Pons (tissue), 1 donor: ENCODE measurements around the gene WIPF3.
"Not testable (repeated sequence)": the region's sequence is repeated elsewhere in the genome, so short reads cannot be mapped to it uniquely, and the experiment has no call there.

ENCODE experiments used
- DNase-seq: peaks from one replicate; pipeline ENCODE4 v3.0.0-alpha.2; 2016; ENCODE audit warnings: low spot score

Gene WIPF3

DNA sequence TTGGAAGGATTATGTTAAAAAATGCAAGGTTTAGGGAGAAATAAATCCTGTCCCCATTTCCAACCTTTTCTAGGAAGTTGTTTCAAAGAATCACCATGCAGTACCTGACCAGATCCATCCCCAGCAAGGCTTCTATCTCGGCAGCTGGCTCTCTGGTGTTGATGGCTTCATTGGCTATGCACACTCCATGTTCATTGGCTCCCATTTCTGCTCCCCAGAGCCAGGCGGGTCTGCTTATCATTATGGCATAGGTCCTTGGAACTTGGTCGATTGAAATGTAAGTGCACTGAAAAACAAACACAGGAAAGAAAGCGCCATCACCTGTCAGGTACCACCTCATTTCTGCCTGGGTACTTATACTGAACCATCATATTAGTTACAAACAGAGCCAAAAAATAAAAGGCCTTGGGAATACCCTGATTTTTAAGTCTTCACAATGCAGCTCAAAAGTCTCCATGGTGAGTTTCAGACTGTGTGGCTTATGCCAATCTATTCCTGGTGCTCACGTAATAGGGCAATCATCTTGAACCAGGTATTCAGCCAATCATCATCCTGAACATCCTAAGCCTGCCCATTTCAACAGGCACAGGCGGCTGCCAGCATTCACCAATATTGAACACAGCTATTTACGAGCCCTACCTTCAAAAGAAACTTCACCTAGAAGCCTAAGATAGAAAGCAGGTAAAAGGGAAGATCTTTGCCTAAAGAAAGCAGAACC is 148.9 kb downstream of the WIPF3 start:
- no peak for DNase-seq

DNA sequence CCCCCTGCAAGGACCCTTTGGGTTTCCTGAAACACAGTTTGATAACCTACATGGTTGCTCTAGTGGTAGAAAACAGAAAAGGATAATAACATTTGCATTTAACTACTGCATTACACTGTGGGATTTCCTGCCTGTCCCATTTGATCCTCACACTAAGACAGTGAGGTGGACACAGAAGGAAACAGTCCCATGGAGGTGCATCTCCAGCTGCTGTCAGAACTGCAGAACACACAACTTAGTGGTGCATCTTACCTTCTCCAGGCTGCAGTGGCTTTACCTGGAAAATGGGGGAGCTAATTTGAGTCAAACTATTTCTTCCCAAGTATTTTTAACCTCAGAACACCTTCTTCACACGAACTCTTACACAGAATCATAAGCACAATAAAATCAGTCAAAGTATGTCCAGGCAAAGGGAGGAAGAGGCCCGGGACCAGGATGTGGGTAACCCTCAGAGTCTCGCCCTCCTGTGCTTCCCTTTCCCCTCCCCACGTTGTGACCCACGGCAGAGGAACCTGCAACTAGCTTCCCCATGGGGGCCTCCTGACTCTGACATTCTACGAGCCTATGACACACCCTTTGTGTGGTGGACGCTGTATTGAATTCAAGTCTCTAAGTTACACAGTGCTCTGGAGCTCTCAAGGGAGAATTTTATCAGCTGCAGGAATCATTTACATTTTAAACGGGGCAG is 149.6 kb downstream of the WIPF3 start:
- no peak for DNase-seq

DNA sequence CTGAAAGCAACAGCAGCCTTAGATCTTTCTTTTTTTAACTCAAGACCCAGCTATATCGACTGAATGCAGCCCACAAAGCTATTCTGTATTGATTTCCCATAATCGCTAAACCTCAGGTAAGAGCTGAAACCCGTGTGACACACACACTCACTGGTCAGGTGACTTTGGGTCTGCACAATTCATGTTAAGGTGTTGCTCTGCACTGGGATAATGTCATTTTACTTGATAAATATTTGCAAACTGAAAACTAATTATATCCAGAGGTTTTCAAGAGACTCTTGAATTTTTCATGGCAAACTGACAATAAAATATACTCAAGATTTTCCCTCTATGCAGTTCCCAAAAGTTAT is 150.2 kb downstream of the WIPF3 start:
- no peak for DNase-seq

DNA sequence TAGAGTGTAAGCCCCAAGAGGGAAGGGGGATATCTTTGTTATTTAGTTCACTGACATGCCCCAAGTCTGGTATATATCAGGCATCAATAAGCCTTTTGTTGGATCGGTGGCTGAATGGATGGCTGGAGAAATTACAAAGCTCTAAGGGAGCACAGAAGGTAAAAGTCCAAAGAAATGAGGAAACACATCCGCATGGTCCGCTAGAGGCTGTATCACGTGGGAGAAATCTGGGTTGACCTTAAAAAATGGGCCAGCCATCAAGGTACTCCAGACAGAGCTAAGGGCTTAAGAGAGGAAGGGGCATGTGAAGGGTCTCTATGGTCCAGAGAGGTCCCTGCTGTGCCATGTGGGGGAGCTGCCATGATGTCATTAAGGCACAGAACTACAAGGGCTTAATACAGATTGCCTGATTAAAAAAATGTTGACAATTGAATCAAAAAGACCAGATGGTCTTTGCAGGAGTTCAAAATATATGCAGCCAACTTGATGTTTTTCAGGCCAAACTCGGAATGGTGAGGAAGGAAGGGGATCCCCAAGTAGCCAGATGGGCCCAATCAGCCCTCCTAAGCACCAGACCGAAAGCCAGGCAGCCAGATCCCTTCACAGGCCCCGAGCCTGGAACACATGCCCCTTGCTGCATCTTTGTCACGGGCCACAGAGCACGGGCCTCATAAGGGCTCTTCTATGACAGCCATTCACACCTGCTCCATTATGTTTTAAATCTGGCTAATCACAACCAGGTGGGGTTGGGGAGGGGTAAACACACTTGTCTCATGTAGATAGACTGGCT is 151.4 kb downstream of the WIPF3 start:
- DNase-seq, result no peak

DNA sequence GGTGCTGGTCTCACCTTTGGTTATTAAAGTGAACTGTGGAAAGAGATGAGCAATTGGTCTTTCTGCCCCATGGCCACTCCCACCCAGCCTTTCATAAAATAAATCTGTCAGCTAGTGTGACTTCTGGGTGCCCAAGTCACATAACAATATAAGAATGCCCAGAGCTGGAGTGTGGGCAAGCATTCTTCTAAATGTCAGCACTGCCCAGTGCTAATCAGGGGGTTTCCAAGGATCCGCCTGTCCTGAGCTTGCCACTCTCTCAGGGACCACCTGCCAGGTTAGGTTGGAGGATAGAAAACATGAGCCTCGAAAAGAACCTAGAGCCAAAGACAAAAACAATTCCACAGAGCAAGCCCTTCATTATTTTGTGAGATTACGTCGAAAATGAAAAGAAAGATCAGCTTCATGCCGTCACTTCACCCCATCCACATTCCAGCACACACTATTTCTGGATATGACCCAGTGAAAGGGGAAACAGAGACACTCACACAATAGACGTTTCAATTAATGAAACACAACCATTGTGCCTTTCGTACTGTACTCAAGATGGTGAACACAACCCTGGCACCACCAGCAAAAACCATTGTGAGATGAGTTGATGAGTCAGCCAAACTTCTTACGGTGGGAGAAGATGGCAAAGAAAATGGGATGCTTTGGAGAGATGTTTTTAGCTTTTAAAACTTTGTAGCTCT is 152.5 kb downstream of the WIPF3 start:
- DNase-seq, result no peak

DNA sequence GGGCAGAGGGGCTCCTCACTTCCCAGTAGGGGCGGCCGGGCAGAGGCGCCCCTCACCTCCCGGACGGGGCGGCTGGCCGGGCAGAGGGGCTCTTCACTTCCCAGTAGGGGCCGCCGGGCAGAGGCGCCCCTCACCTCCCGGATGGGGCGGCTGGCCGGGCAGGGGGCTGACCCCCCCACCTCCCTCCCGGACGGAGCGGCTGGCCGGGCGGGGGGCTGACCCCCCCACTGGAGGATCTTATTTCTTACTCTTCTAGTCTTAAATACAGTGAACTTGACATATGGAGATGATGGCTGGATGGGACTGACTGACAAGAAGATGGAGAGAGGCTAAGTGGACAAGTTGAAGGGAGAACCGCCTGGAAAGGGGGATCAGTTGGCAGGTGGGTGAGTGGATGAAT is 155.3 kb downstream of the WIPF3 start:
- not testable (repeated sequence) for DNase-seq

DNA sequence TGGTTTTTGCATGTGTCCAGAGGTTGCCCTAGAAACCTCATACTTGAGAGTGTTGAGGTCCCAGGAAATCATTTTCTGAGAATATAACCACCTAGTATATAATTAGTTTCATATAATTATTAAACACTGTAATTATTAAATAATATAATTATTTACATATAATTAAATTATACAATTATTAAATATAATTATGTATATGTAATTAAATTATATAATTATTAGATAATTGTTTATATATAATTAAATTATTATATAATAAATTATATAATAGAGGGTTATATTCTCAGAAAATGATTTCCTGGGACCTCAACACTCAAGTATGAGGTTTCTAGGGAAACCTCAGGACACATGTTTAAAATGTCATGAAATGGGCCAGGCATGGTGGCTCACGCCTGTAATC is 155.7 kb downstream of the WIPF3 start:
- DNase-seq, result no peak

DNA sequence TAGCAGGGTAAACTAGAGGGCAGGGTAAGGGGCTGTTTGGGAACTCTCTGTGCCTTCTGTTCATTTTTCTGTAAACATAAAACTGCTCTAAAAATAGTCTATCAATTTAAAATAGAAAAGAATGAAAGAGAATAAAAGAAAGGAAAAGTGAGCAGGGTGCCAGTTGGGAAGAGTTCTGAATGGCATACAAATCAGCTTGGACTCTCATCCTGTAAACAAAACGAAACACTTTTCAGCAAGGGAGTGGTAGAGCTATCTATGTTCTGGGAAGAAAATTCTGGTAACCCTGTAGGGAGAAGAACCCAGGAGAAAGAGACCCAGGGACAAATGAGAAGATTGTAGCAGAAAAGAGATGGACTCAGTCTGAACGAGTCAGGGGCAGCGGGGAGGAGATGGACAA is 158.7 kb downstream of the WIPF3 start:
- peak; percentile 75 for DNase-seq
